Measurements from ENCODE around the gene ZNF888.
"Not testable (repeated sequence)": the region's sequence is repeated elsewhere in the genome, so short reads cannot be mapped to it uniquely, and the experiment has no call there.

The ZNF888 gene

DNA sequence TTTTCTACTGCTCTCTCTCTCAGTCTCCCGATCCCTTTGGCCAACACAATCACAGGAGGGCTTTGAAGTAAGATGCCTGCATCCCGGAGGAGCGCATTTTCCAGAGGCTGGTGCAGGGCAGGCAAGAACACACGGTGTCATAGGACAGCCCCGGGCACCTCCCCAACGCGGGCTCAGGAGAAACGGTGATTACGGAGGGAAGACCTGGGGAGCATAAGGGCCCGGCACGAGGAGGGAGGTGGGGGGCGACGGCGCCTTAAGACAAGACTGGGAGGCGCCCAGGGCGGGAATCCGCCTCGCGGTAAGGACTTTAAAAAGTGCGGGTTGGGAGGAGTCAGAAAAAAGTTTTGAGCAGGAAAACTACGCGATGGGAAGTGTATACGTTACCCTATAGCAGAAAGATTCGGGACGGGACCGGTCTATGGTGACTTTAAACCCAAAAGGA is 18.7 kb upstream of the ZNF888 start:
- no peak for DNase-seq (ENCODE audit: low read depth)

- not testable (repeated sequence) for DNase-seq (ENCODE audit: low read depth)
Observed at GRCh38 chr19:52941523-52941922, 18.3 kb upstream of the ZNF888 start.

GRCh38 chr19:52940905-52941304 is 17.7 kb upstream of the ZNF888 start:
- DNase-seq (ENCODE audit: low read depth) = not testable (repeated sequence)

DNA sequence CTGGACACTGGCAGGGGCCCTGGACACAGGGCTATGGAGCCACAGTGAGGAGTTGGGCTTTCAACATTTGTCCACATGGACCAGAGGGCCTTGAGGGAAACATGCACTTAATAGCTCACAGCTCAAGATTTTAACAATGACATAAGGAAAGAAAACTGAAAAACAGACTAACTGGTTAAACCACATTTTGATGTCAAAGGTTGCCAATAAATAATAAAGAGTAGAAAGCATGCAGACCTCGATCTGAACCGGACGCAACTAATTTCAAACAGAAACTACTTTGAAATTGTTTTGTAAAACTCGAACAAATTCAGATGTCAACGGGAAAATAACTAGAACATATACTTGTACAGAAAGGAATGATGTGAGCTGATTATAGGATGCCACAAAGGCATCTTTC is 15.5 kb upstream of the ZNF888 start:
- no peak for DNase-seq (ENCODE audit: low read depth)

DNA sequence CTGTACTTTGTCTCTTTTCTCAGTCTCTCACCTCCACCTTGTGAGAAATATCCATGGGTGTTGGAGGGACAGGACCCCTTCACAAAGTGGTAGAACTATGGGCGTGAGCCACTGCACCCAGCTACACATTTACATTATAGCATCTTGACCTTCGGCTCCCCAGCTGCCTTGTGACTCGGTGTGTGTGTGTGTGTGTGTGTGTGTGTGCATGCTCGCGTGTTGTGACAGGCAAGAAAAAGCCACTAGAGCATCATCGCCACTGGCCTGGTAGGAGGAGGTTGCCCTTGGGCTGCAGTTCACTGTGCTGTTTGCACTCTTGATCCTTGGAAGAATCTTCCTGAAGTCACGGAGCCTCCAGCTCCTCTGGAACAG is 13.7 kb upstream of the ZNF888 start:
- no peak for DNase-seq (ENCODE audit: low read depth)

GRCh38 chr19:52936151-52936953 is 13.1 kb upstream of the ZNF888 start:
- DNase-seq (ENCODE audit: low read depth) = no peak

- no peak for DNase-seq (ENCODE audit: low read depth)
Observed at GRCh38 chr19:52935434-52935833, 12.2 kb upstream of the ZNF888 start.

- DNase-seq (ENCODE audit: low read depth) = not testable (repeated sequence)
Observed at GRCh38 chr19:52924641-52925040, 1.4 kb upstream of the ZNF888 start.

GRCh38 chr19:52923778-52924593 is 758 bp upstream of the ZNF888 start:
- DNase-seq (ENCODE audit: low read depth) = no peak

GRCh38 chr19:52917531-52917930 is 5.7 kb downstream of the ZNF888 start:
- no peak for DNase-seq (ENCODE audit: low read depth)

- no peak for DNase-seq (ENCODE audit: low read depth)
Observed at GRCh38 chr19:52910648-52911047, 12.6 kb downstream of the ZNF888 start.

DNA sequence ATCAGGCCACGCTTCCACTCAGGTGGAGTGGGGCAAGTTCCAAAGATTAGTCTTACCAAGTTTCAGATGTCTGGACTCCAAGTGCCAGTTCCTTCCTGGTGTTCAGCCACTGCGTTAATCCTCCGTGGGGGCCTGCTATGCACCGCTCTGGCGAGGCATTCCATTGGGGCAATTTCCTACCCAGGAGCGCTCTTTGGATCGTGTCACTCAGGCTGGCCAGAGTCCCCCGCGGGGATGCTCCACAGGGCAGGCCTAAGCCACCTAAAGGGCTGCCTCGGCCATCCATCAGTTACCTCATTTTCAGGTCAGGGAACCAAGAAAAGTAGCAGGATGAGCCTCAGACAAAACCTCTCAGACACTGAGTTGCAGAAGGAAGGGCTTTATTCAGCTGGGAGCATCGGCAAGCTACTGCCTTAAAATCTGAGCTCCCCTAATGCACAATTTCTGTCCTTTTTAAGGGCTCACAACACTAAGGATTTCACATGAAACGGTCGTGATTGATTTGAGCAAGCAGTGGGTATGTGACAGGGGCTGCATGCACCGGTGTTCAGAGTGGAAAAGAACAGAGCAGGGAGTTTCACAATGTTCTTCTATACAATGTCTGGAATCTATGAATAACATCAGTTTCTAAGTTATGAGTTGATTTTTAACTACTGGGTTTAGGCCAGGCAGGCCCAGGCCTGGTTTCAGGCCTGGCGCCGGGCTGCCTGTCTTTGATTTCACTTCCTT is 19.0 kb downstream of the ZNF888 start:
- DNase-seq (ENCODE audit: low read depth) = not testable (repeated sequence)

- DNase-seq (ENCODE audit: low read depth) = no peak
Observed at GRCh38 chr19:52901842-52902241, 21.4 kb downstream of the ZNF888 start.

DNA sequence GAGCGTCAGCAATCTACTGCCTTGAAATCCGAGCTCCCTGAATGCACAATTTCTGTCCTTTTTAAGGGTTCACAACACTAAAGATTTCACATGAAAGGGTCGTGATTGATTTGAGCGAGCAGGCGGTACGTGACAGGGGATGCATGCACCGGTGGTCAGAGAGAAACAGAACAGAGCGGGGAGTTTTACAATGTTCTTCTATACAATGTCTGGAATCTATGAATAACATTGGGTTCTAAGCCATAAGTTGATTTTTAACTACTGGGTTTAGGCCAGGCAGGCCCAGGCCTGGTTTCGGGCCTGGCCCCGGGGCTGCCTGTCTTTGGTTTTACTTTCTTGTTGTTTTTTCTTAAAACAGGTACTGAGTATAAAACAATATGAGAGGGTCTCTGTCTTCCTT is 24.6 kb downstream of the ZNF888 start:
- DNase-seq (ENCODE audit: low read depth) = not testable (repeated sequence)

DNA sequence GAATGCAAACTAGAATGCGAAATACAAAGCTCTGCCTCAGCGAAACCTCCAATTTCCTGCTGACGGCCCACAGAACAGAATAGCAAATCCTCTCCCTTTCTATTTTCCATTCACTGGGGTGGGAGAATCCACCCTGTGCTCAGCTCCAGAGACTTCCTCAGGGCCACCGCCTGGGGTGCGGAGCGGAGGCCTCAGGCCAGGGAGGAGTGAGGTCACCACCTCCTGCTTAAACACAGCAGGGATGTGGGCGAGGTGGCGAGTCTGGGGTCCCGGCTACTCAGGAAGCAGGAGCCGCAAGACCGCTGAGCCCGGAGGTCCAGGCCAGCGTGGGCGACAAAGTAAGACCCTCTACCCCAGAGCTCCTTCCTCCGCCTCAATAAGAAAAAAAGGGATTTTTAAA is 25.1 kb downstream of the ZNF888 start:
- no peak for DNase-seq (ENCODE audit: low read depth)

DNA sequence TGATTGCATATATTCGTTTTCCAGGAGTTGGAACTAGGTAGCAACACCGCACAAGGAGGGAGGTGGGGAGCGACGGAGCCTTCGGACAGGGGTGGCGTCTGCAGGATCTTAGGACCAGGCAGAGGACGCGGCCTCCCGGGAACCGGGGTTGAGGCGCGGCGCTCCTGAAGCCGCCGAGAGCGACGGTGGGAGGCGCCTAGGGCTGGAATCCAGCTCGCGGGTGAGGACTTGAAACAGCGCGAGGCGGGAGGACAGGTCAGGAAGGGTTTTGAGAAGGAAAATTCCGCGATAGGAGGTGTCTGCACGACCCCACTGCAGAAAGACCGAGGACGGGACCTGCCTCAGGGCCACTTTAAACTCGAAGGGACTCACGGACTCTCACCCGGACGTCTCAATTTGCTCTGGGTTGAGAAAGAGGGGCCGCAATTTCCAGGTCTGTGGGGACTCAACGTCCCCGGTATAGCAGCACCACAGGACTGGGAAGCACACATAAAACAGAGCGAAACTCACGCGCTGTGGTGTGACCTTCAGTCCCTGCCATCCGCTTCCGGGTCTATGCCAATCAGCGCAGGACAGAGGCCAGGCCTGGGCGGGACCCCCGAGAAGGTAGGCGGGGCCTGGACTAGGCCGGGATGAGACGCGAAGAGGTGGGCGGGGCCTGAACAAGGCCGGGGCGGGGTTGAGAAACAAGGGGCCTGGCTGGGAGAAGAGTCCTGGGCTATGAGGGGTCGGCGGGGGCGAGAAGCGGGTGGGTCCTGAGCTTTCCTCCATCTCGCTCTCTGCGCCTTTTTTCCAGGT is 25.9 kb downstream of the ZNF888 start, which contains the start of gene ZNF320:
Gene ZNF320 (minus strand): TSS at position 498 of the 798 bp plus-strand sequence. CDS start 7,380 bp downstream, outside the sequence.
- peak; percentile 89 for DNase-seq (ENCODE audit: low read depth)

DNA sequence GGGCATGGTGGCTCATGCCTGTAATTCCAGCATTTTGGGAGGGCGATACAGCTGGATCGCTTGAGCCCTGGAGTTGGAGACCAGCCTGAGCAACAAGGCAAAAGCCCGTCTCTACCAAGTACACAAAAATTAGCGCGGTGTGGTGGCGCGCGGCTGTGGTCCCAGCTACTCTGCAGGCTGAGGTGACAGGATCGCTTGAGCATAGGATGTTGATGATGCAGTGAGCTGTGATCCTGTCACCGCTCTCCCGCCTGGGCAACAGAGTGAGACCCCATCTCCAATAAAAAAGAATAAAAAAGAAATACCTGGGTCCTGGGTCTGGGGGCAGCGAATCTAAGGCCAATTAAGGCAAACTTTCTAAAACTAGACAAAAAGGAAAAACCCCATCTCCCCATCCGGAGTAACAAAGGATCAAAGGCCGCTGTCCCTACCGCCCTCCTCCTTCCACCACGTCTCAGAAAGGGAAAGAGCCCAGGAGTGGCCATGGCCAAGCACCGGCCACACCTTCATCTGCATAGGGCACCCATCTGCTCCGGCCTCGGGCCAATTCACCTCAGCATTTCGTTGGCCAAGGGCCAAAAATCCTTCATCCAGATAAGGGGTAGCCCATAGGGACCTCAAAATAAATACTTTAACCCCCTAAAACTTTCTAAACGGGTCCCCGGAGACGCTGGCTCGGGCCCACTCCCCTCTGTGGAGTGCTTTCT is 26.6 kb downstream of the ZNF888 start:
- DNase-seq (ENCODE audit: low read depth) = no peak

DNA sequence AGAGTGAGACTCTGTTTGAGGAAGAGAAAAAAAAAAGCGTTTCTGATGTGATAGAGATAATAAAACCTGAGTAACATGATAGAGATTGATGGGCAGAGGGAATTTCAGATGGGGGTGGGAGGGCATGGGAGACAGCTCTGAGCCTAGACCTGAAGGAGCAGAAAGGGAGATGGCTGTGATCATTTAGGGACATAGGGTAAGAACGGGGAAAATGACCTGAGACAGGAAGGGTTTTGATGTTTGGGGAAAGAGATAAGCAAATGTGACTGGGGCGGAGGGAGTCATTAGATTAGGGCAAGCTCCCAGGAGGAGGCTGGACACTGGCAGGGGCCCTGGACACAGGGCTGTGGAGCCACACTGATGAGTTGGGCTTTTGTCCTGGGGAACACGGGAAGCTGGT is 31.9 kb downstream of the ZNF888 start:
- DNase-seq (ENCODE audit: low read depth) = no peak

GRCh38 chr19:52889931-52890330 is 33.3 kb downstream of the ZNF888 start:
- no peak for DNase-seq (ENCODE audit: low read depth)

GRCh38 chr19:52889076-52889475 is 34.2 kb downstream of the ZNF888 start:
- DNase-seq (ENCODE audit: low read depth) = no peak

- no peak for DNase-seq (ENCODE audit: low read depth)
Observed at GRCh38 chr19:52880895-52881389, 42.3 kb downstream of the ZNF888 start.
